ENCODE results near the gene TRANK1.
A peak's percentile ranks its signal among the peaks of the same experiment; 100 is the strongest.
"Not testable (repeated sequence)": the region's sequence is repeated elsewhere in the genome, so short reads cannot be mapped to it uniquely, and the experiment has no call there.

Gene TRANK1

DNA sequence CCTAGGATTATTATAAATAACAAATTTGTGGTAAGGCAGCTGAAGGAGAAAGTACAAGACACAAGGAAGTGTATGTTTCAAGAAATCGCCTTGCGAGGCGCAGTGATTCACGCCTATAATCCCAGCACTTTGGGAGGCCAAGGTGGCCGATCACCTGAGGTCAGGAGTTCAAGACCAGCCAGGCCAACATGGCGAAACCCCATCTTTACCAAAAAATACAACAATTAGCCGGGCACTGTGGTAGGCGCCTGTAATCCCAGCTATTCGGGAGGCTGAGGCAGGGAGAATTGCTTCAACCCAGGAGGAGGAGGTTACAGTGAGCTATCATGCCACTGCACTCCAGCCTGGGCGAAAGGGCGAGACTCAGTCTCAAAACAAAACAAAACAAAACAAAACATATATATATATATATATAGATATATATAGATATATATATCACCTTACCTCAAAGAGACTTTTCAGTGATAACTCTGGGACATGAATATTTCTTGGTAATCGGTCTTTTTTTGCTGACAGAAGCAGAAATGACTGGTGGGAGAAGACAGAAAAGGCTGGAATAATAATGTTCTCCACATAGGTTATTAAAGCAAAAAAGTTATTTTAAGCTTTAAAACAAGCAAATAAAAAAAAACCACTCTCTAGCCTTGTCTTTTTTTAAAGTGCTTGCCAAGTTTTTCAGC, 52.3 kb downstream of the TRANK1 start:
- peaks cover 65% of the 10 kb centered on the region for H3K4me1 Mint-ChIP-seq
- no peaks in the 10 kb centered on the region for H3K9me3 Mint-ChIP-seq
- peak overlapping the region; percentile 30 for H3K4me3 Mint-ChIP-seq
- peaks cover 29% of the 10 kb centered on the region for H3K36me3 Mint-ChIP-seq
- peak overlapping the region; percentile 96 for H3K27ac Mint-ChIP-seq
- no peaks in the 10 kb centered on the region for H3K27me3 Mint-ChIP-seq

DNA sequence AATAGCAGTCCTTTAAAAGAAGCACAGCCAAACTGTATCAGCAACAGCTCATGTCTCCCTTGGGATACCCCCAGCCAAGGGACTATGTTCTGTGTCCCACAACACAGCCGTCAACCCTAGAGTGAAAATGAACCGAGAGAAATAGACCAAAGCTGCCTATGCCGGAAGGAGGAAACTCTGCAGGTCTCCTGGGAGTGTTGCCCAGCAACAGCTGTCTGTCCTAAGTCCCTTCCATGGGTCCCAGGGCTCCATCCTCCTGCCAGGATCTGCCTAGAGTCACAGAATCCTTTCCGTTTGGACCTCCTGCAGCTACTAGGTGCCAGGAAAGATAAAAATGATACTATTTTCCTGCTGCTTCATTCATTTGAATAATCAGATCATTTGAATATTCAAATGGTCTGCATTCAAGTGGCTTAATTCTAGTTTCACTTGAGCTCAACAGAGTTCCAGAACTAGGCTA, 53.1 kb downstream of the TRANK1 start:
- Mint-ChIP-seq H3K36me3 (peaks cover 28% of the 10 kb centered on the region), H3K27ac (peak overlapping the region; percentile 91), H3K9me3 (no peaks in the 10 kb centered on the region), H3K4me3 (no peak overlapping the region), H3K4me1 (peaks cover 60% of the 10 kb centered on the region), H3K27me3 (no peaks in the 10 kb centered on the region)

DNA sequence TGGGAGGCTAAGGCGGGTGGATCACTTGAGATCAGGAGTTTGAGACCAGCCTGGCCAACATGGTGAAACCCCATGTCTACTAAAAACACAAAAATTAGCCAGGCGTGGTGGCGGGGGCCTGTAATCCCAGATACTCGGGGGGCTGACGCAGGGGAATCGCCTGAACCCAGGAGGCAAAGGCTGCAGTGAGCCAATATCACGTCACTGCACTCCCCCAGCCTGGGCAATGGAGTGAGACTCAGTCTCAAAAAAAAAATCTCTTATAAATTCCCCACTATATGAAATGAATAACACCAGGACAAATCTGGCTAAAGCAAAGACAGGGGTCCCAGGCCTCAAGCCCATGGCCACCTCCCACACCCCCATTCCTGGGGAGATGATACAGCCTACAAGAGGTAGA, 53.8 kb downstream of the TRANK1 start:
- H3K4me1 Mint-ChIP-seq = peaks cover 57% of the 10 kb centered on the region
- H3K27me3 Mint-ChIP-seq, H3K9me3 Mint-ChIP-seq, H3K27ac Mint-ChIP-seq, H3K4me3 Mint-ChIP-seq: not testable (repeated sequence)
- H3K36me3 Mint-ChIP-seq = peaks cover 28% of the 10 kb centered on the region

DNA sequence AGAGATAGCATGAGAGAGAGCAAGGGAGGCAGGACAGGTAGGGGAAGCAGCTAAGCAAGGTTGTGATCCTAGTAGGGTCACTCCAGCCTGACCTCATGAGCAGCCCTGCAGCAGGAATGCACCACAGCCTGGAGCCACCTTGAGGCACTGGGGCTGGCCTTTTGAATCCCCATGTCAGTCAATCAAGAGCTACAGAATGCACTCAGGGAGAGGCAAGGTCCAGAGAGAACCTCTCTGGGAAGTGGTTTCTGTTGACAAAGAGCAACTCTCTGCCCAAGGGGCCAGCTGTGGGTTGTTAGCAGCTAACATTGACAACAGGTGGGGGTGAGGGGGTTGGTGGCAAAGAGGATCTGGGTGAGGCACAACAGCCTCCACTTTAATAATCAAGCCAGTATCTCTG, 54.6 kb downstream of the TRANK1 start:
- H3K27ac Mint-ChIP-seq = no peak overlapping the region
- H3K4me1 Mint-ChIP-seq = peaks cover 50% of the 10 kb centered on the region
- H3K27me3 Mint-ChIP-seq = no peaks in the 10 kb centered on the region
- no peaks in the 10 kb centered on the region for H3K9me3 Mint-ChIP-seq
- H3K36me3 Mint-ChIP-seq = peaks cover 28% of the 10 kb centered on the region
- H3K4me3 Mint-ChIP-seq = no peak overlapping the region

DNA sequence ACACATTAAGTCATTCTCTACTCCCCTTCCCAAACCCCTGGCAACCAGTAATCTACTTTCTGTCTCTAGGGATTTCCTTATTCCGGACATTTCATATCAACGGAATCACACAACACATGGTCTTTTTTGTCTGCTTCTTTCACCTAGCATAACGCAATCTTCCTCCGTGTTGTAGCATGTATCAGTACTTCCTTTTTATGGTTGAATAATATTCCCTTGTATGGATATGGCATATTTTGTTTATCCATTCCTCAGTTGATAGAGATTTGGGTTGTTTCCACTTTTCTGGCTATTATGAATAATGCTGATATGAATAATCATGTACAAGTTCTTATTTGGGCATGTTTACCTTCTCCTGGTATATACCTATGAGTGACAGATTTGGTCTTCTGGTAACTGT, 63.1 kb downstream of the TRANK1 start:
- H3K36me3 Mint-ChIP-seq = peaks cover 19% of the 10 kb centered on the region
- no peak overlapping the region for H3K27ac Mint-ChIP-seq
- H3K27me3 Mint-ChIP-seq = no peaks in the 10 kb centered on the region
- H3K9me3 Mint-ChIP-seq = no peaks in the 10 kb centered on the region
- H3K4me1 Mint-ChIP-seq = peaks cover 58% of the 10 kb centered on the region
- no peak overlapping the region for H3K4me3 Mint-ChIP-seq

DNA sequence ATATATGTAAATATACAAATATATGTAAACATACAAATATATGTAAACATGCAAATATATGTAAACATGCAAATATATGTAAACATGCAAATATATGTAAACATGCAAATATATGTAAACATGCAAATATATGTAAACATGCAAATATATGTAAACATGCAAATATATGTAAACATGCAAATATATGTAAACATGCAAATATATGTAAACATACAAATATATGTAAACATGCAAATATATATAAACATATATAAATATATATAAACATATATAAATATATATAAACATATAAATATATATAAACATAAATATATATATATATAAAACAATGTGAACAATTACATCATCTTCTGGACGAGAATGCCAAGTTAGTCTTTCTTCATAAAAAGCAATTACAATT, 65.0 kb downstream of the TRANK1 start:
- not testable (repeated sequence) for H3K4me3 Mint-ChIP-seq, H3K27me3 Mint-ChIP-seq, H3K27ac Mint-ChIP-seq, H3K9me3 Mint-ChIP-seq
- Mint-ChIP-seq H3K36me3 (peaks cover 17% of the 10 kb centered on the region), H3K4me1 (peaks cover 73% of the 10 kb centered on the region)

DNA sequence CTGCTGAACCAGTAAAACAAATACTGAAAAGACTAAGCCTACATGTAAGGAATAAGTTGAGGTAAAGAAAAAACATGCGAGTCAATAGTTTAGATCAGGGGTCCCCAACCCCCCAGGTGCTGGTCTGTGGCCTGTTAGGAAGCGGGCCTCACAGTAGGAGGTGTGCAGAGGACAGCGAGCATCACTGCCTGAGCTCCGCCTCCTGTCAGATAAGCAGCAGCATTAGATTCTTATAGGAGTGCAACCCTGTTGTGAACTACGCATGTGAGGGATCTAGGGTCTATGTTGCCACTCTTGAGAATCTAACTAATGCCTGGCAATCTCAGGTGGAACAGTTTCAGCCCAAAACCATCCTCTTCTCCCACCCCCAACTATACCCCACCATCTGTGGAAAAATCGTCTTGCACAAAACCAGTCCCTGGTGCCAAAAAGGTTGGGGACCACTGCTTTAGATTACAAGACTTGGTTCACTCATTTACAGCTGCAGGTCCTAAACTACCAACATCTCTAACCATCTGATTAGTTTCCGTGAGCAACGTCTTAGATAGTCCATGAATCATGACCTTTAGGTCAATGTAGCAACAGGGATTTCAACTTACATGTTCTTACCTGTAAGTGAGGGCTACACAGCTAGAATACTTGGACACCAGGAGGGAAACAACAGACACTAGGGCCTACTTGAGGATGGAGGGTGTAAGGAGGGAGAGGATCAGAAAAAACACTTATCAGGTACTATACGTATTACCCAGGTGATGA, 66.7 kb downstream of the TRANK1 start:
- Mint-ChIP-seq H3K36me3 (peaks cover 16% of the 10 kb centered on the region), H3K9me3 (no peaks in the 10 kb centered on the region), H3K27ac (peak overlapping the region; percentile 91), H3K4me1 (peaks cover 75% of the 10 kb centered on the region), H3K27me3 (no peaks in the 10 kb centered on the region), H3K4me3 (peak overlapping the region; percentile 21)

DNA sequence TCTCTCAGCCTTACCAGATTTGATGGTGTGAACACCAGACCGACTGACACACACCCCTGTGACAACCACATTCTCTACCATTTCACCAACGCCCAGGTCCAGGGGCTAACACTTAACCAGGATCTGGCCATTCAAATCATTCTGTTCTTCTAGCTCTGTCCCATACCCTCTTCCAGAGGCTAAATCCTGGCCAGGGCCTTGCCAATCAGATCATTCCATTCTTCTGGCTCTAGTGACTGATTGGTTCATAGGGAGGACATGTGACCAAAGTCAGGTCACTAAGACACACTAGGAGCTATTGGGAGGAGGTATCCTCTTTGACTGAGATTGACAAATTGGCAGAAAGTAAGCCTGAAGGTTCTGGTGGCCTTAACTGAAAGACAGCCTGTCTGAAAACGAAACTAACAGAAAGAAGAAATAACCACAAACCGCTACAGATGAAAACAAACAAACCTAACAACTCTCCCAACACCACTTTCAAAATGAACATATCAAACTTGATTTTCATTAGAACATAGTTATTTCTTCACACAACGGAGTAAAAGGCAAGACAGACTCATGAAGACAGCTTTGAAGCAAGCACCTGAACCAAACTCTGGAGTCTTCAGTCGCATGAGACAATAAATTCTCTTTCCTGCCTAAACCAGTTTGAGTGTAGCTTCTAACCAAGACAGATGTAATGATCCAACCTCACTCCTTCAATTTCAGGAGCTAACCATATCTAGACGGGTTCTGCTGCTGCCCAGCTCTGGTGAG, 68.5 kb downstream of the TRANK1 start:
- H3K27ac Mint-ChIP-seq = peak overlapping the region; percentile 38
- H3K27me3 Mint-ChIP-seq = no peaks in the 10 kb centered on the region
- peak overlapping the region; percentile 79 for H3K4me3 Mint-ChIP-seq
- H3K36me3 Mint-ChIP-seq = peaks cover 7% of the 10 kb centered on the region
- H3K4me1 Mint-ChIP-seq = peaks cover 63% of the 10 kb centered on the region
- H3K9me3 Mint-ChIP-seq = no peaks in the 10 kb centered on the region

DNA sequence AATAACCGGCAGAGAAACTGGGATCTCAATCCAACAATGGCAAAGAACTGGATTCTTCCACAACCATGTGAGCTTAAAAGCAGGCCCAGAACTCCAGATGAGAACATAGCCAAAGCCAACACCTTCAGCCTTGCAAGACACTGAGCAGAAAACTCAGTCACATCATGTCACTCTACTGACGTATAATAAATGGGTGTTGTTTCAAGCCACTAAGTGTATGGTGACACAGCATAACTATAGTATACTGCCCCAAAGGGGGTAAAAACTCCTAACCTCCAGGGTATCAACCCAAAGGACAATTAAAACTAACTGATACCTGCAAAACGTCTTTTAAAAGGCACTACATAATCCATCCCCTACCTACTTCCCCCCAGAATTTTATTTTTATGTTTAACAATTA, 69.5 kb downstream of the TRANK1 start:
- no peak overlapping the region for H3K4me3 Mint-ChIP-seq
- H3K4me1 Mint-ChIP-seq = peaks cover 57% of the 10 kb centered on the region
- H3K27ac Mint-ChIP-seq = no peak overlapping the region

DNA sequence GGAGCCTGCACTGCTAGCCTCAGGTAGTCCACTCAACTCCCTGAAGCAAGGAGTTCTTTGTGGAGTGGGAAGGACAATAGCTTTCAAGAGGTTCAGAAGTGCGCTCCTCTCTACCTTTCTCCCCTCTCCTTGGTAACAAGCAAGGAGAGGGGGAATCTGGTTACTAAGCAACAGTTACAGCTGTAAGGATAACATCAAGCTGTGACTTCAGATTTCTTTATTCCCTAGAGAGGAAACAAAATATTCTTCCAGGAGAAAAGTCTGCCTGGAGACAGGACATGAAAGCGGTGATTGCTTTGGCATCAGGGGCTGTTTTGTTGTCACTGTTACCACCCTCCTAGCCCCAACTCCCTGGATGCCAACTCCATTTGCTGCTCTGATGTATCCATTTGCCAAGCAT, 70.4 kb downstream of the TRANK1 start:
- Mint-ChIP-seq H3K36me3 (peaks cover 9% of the 10 kb centered on the region), H3K27ac (peak overlapping the region; percentile 69), H3K4me1 (peaks cover 53% of the 10 kb centered on the region), H3K9me3 (no peaks in the 10 kb centered on the region), H3K4me3 (no peak overlapping the region), H3K27me3 (no peaks in the 10 kb centered on the region)

More for the DNA sequence above, 69.5 kb downstream of the TRANK1 start:
- Mint-ChIP-seq H3K27me3 (no peaks in the 10 kb centered on the region), H3K36me3 (peaks cover 8% of the 10 kb centered on the region), H3K9me3 (no peaks in the 10 kb centered on the region)

DNA sequence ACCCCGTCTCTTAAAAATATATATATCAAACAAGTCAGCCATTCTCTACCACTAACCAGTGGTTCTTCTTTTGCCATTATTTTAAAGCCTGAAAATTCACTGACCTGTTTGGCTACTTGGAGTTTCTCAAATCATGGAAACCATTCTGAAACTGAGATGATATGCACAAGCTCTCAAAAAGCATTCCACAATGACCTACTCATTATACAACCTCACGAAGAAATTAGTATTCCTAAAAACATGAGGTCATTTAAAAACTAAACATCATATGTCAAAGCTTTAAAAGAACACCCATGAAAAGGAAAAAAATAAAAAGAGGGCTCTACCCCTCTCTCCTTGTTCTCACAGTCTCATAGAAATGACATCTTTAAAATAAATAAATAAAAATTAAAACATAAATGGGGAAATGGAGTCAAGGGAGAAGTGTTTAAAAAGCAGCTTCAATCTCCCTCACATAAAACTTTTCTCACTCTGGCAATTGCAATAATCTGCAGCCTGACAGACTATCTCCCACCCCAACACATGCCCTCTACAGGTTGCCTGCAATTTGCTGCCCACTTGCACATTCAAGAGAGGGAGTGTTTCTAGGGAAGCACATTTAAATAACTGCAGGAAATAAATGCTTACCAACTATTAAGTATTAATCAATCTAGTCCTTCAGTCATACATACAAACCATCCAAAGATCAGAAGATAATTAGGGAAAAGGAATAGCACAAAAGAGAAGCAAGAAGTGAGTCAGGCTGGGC, 73.3 kb downstream of the TRANK1 start:
- peaks cover 8% of the 10 kb centered on the region for H3K36me3 Mint-ChIP-seq
- H3K4me3 Mint-ChIP-seq = no peak overlapping the region
- H3K9me3 Mint-ChIP-seq = no peaks in the 10 kb centered on the region
- H3K27me3 Mint-ChIP-seq = no peaks in the 10 kb centered on the region
- peaks cover 39% of the 10 kb centered on the region for H3K4me1 Mint-ChIP-seq
- no peak overlapping the region for H3K27ac Mint-ChIP-seq

DNA sequence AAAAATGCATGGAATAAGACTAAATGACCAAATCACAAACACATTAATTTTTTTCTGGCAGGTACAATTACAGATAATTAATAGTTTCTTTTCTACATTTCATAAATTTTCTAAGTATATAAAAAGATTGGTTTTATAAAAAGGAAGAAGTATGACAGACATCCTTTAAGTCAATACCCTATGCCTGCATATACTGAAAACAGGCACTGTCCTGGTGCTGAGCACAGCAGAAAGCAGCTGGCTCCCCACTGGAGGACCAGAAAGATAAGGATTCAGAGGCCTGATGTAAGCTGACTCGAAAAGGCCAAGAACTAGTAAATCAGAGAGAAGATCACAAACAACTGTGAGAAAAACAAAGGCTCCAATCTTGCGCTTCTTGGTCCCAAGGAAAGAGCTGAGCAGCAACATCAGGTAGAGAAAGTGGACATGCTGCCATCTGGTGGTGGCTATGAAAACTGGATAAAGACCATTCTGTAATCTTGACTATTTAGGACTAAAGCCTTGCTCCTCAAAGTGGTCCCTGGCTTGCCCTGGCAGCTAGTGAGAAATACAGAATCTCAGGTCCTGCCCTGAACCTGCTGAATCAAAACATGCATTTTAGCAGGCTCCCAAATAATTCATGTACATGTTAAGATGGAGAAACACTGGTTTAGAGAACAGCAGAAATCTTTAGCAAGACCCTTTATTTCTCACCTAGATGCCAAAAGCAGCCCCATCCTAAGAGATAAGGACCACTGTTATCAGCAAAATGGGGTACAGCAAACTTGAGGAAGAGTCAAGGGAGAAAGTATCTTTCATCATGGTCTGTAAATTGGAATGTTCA, 76.0 kb downstream of the TRANK1 start:
- Mint-ChIP-seq H3K27ac (no peak overlapping the region), H3K9me3 (no peaks in the 10 kb centered on the region), H3K4me1 (peaks cover 36% of the 10 kb centered on the region), H3K27me3 (no peaks in the 10 kb centered on the region), H3K4me3 (no peak overlapping the region), H3K36me3 (peaks cover 12% of the 10 kb centered on the region)

DNA sequence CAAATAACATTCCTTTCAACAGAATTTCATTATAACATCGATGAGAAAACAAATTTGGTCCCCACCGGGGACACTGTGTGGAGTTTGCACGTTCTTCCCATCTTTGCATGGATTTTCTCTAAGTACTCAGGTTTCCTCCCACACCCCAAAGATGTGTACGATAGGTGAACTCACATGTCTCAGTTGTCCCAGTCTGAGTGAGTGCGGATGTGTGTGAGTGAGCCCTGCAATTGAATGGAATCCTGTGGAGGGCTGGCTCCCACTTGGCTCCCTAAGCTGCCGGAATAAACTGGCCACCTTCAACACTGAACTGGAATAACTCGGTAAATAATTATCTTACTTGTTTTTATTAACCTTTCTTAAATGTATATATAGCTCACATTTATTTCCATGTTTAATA, 77.0 kb downstream of the TRANK1 start:
- no peaks in the 10 kb centered on the region for H3K9me3 Mint-ChIP-seq
- H3K27me3 Mint-ChIP-seq = no peaks in the 10 kb centered on the region
- H3K4me1 Mint-ChIP-seq = peaks cover 39% of the 10 kb centered on the region
- no peak overlapping the region for H3K4me3 Mint-ChIP-seq
- H3K36me3 Mint-ChIP-seq = peaks cover 14% of the 10 kb centered on the region
- H3K27ac Mint-ChIP-seq = no peak overlapping the region

DNA sequence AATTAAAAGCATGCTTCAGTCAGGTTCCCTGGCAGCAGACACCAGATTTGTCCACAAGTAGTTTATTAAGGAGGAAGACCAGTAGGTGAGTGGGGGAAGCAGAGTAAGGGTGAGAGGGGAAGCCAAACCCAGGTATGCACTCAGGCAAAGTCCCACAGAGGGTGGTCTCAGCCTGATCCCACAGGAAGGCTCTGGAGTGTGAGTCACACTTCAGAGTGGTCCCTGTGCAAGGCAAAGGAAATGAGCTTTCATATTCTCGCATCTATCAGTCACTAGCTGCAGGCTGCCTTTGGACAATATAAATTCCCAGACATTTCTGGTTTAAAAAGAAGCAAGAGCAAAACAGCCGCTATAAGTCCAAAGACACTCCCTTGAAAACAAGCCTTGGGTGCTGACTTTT, 78.5 kb downstream of the TRANK1 start:
- Mint-ChIP-seq H3K36me3 (peaks cover 18% of the 10 kb centered on the region), H3K27me3 (no peaks in the 10 kb centered on the region), H3K27ac (peak overlapping the region; percentile 70)

More for the DNA sequence above, 78.5 kb downstream of the TRANK1 start:
- Mint-ChIP-seq H3K4me3 (no peak overlapping the region), H3K4me1 (peaks cover 43% of the 10 kb centered on the region), H3K9me3 (no peaks in the 10 kb centered on the region)
